NOMO-1 (cell line): ENCODE results near the gene MDM2.

Experiments
- DNase-seq, 2 experiments: peaks; one replicate each; lab custom pipeline; 2025; ENCODE audit not compliant: unreplicated experiment in 2 of 2; lab: John Stamatoyannopoulos, UW

Gene MDM2

GRCh38 chr12:68870443-68870842 is 62.5 kb downstream of the MDM2 start:
- no peak for DNase-seq

GRCh38 chr12:68871396-68871795 is 63.4 kb downstream of the MDM2 start:
- DNase-seq, result no peak

- DNase-seq, result peak in 1 of 2 experiments; percentile 8
These were observed 63.9 kb downstream of the MDM2 start for GRCh38 chr12:68871921-68872320.

- DNase-seq, result no peak
These were observed 65.3 kb downstream of the MDM2 start for GRCh38 chr12:68873316-68873715.

DNA sequence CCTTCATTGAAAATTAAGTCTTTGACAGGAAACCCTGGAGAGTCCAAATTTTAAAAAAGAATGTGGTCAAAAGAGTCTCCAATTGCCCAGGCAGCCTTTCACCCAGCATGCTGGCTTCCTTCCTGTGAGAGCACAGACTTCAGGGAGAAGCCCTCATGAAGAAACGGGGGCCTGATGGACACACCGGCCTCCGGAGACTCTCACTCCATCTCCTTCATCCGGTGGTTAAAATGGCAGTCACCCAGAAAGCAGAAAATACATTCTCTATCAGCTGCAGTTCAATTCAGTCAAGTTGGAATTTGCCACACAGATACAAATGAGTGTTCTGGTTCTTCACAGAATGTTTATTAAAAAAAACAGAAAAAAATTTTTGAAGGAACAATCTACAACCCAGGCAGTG is 68.5 kb downstream of the MDM2 start:
- no peak for DNase-seq

- DNase-seq, result no peak
These were observed 69.6 kb downstream of the MDM2 start for GRCh38 chr12:68877583-68877982.

GRCh38 chr12:68878283-68878682 is 70.3 kb downstream of the MDM2 start:
- DNase-seq, result no peak

GRCh38 chr12:68878846-68879245 is 70.9 kb downstream of the MDM2 start:
- no peak for DNase-seq

DNA sequence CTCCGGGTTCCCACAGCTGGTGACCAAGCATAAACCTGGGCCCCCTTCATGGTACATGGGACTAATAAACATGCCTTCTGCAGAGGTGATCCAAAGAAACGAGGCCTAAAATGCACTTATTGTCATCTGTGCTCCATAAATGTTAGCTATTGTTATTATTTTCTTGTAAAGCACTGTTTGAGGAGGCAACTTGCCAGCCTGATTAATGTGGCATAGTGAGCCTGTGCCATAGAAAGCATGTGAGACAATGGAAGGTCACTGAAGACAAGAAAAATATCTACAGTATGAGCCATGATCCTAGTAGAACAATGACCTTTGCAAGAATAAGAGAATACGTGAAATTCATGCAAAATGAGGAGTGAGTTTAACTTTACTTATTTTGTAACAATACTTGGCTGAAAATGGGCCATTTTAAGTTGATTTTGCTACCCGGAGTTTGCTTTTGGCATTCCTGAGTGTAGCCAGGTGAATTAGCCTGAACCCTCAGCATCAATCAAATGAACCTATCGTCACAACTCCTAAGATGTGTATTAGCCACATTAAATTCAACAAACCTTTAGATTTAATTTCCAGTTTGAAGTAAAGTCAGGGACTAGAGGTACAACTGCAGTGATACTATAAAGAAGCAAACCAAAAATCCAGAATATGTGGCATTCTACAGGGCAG is 72.8 kb downstream of the MDM2 start:
- no peak for DNase-seq

GRCh38 chr12:68882251-68882964 is 74.4 kb downstream of the MDM2 start:
- DNase-seq, result no peak

GRCh38 chr12:68883151-68883550 is 75.2 kb downstream of the MDM2 start:
- DNase-seq, result no peak

GRCh38 chr12:68884251-68884650 is 76.3 kb downstream of the MDM2 start:
- DNase-seq, result no peak

DNA sequence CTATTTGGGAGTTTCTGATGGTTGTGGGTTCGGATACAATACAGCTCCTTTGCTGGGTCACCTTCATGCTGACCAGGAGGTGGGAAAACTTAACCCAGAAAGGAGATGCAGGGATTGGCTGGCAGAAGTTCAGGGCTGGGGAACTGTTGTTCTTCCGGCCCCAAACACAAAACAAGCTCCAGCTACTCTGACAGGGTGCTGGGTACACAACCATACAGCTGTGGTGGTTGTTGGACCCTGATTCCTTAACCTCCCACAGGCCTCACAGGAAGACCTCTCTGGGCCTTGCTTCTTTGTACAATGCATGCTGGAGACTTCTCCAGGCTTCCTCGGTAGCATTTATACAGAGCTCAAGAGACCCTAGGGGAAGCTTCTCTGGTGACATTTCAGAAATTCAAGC is 77.4 kb downstream of the MDM2 start:
- DNase-seq, result no peak

- no peak for DNase-seq
These were observed 78.9 kb downstream of the MDM2 start for GRCh38 chr12:68886636-68887572.

DNA sequence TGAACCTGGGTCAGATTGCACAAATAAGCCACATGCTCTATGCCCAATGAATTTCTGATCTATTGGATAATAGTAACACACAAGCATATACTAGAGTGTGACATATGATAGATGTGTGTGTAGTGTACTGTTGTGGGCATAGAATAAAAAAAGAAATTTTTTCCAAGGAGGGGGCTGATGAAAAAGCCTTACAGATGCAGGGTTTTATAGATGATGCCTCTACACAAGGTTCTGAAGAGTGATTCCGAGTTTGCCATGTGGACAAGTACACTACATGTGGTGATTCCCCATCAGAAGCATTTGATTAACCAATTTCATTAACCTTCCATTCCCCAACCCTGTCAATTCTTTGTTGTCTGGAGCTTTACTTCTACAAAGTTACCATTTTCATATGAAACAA is 79.7 kb downstream of the MDM2 start:
- DNase-seq, result no peak

DNA sequence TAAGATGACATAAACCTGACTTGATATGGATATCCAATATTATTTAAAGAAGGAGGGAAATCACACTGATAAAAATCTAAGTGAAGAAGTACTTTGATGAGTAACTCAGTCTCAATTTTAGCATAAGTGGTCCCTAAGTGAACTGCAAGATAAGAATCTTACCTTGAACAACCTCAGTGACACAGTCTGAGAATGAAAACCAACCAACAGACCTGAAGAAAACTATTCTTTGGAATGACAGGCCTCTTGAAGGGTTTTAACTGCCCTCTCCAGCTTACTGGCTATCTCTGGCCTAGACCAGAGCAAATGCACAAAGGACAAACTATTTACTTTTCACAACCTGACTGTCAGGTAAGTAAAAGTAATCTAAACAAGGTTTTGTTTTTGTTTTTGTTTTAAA is 80.3 kb downstream of the MDM2 start:
- DNase-seq, result no peak

DNA sequence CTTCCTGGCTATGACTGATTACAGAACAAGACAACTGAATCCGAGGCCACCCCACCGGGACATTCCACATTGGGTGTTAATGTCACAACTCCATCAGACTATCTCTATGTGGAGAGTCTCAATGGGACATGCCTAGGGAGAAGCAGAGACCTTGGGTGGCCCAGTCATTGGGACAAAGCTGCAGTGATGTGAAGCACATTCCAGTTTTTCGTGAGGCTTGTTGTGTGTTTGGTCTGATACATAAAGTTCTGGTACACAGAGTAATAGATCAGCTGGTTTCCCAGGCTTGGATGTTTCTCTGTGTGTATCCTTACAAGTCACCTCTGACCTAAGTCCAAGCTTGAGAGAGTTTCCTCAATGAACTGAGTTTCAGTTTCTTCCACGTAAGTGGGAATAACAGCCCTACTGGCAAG is 82.7 kb downstream of the MDM2 start:
- no peak for DNase-seq

DNA sequence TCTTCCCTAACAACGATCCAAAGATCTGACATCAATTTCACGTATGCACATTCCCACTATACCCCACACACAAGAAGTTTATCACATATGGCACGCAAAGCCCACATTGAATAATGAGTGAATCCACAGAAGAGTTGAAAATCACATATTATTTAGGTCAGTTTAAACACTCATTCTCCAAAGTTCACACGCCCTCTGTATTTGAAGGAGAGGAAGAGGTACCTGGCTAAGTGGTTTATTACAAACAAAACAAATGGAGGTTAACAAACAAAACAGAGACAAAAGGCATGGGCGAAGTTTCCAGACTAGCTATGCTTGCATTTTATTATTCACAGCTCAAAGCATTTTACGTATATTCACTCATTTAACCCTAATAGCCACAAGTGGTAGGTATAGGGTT is 83.2 kb downstream of the MDM2 start:
- DNase-seq, result no peak

DNA sequence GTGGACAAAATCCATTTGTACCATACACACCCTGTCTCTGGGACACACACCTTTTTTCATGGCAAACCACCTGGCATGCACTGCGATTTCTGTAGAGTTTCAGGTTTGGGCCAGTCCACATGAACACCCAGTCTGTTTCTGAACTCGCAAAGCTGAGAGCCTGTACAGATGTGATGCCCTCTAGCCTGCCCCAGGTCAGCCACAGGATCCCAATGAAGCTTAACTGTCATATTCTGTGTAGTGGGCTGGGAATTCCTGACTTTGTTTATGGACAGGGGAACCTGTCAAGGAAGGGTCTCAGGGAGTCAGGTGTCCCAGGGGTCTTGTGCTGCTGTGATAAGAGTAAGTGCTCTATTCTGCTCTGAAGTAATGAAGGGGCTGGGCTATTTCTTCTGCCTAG is 85.2 kb downstream of the MDM2 start:
- no peak for DNase-seq

DNA sequence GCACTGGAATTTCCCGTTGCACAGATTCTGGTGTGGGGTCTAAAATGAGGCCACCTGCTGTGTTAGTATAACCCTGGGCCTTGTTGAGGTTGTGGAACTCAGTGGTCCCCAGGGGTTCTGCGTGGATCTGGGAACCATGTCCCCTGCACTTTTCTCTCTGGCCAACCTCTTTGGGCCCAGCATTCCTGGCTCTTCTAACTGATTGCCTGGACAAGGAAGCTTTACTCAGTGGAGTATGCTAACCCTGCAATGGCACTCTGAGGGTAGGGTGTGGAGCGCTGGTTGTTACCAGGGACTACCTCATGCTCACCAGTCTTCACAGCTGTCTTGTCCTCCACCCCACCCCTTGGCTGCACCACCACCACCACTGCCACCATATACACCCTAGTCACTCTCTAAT is 85.8 kb downstream of the MDM2 start:
- DNase-seq, result no peak

DNA sequence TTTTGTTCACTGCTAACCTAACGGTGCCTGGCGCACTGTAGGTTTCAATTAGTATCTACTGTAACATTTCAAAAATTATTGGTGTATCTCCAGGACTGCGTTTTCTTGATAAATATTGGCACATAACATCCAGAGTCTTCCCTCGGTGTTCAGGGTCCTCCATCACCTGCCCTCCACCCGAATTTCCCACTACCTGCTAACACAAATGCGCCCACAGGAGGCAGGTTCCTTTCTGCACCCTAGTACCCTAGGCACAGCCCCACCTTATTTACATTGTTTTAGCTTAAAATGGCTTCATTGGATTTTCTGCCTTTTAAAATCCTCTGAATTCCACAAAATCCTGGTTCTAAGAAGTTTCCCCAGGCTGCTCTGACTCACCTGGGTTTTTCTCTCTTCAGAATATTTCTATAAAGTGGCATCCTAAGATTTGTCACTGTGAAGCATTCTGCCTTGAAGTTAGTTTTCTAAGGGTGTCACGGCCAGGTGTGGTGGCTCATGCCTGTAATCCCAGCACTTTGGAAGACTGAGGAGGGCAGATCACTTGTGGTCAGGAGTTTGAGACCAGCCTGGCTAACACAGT is 86.4 kb downstream of the MDM2 start:
- no peak for DNase-seq
